Fibroblast of lung (primary cell): Measurements from ENCODE around the gene PCDH12.

Source experiments
- CTCF ChIP-seq, 2 donors: IDR thresholded peaks in 1 of 2; conservative IDR thresholded peaks in 1 of 2; 1 replicate in 1 of 2; 2 replicates in 1 of 2; pipeline ENCODE4 v1.5.1; 2011 to 2012; ENCODE audit warnings: low read length in 2 of 2, control low read depth in 1 of 2, inconsistent platforms in 1 of 2, low read depth in 1 of 2, mild to moderate bottlenecking in 1 of 2
- EZH2 ChIP-seq: IDR thresholded peaks from 2 replicates; pipeline ENCODE4 v1.5.1; 2012; ENCODE audit warnings: low read length, control low read depth, mild to moderate bottlenecking; ENCODE audit errors: missing control alignments

- TF ChIP-seq CTCF (conservative IDR thresholded peaks at IDR 0.05 in 1 of 2, IDR thresholded peaks at IDR 0.05 in 1 of 2; ENCODE audit: low read depth in 1 of 2, low read length in 2 of 2) (no peak), EZH2 (no peak)
Measured at GRCh38 chr5:141909212-141909611, 48.8 kb downstream of the PCDH12 start.
